H9 (cell line): ENCODE data around the gene YAF2. TPM values are rescaled to one million over a fixed set of nuclear protein-coding genes. Genes with fewer than 3 reads are reported as not detected.

ENCODE experiments used
- DNase-seq: peaks from one replicate; pipeline ENCODE4 v3.0.0-alpha.2; 2017
- H2AFZ ChIP-seq: one replicate; pipeline ENCODE4 v1.6.1; 2013; ENCODE audit warnings: mild to moderate bottlenecking, low read length, control low read depth, moderate library complexity
- H2AK5ac ChIP-seq: 2 replicates; pipeline ENCODE4 v1.6.1; 2013; ENCODE audit warnings: low read length, control low read depth, mixed read lengths; ENCODE audit not compliant: insufficient read length
- H2BK120ac ChIP-seq: one replicate; pipeline ENCODE4 v1.6.1; 2013; ENCODE audit warnings: low read depth, mild to moderate bottlenecking, low read length, control low read depth, inconsistent platforms; ENCODE audit not compliant: poor library complexity, severe bottlenecking
- H2BK12ac ChIP-seq: 2 replicates; pipeline ENCODE4 v1.6.1; 2013; ENCODE audit warnings: low read length, control low read depth, mixed read lengths, low read depth; ENCODE audit not compliant: insufficient read length
- H2BK15ac ChIP-seq: 2 replicates; pipeline ENCODE4 v1.6.1; 2013; ENCODE audit warnings: low read depth, low read length, control low read depth
- H2BK20ac ChIP-seq: one replicate; pipeline ENCODE4 v1.6.1; 2013; ENCODE audit warnings: low read depth, mild to moderate bottlenecking, low read length, control low read depth, inconsistent platforms; ENCODE audit not compliant: poor library complexity, severe bottlenecking
- H2BK5ac ChIP-seq: 2 replicates; pipeline ENCODE4 v1.6.1; 2013; ENCODE audit warnings: low read length, control low read depth, mixed read lengths; ENCODE audit not compliant: insufficient read length
- H3K14ac ChIP-seq: 2 replicates; pipeline ENCODE4 v1.6.1; 2013; ENCODE audit warnings: low read length, control low read depth; ENCODE audit not compliant: insufficient read depth
- H3K18ac ChIP-seq: 2 replicates; pipeline ENCODE4 v1.6.1; 2013; ENCODE audit warnings: low read depth, mild to moderate bottlenecking, mixed read lengths, low read length, control low read depth; ENCODE audit not compliant: insufficient read length
- H3K23ac ChIP-seq: 2 replicates; pipeline ENCODE4 v1.6.1; 2013; ENCODE audit warnings: low read length, control low read depth, mixed read lengths, low read depth; ENCODE audit not compliant: insufficient read length
- H3K23me2 ChIP-seq: 2 replicates; pipeline ENCODE4 v1.6.1; 2013; ENCODE audit warnings: low read depth, mild to moderate bottlenecking, mixed read lengths, low read length, control low read depth; ENCODE audit not compliant: insufficient read length, poor library complexity, severe bottlenecking
- H3K27ac ChIP-seq: 2 replicates; pipeline ENCODE4 v1.5.1; 2013; ENCODE audit warnings: low read length, control low read depth, mixed read lengths, low read depth; ENCODE audit not compliant: insufficient read length
- H3K27me3 ChIP-seq: 2 replicates; pipeline ENCODE4 v1.6.1; 2013; ENCODE audit warnings: low read length, control low read depth, inconsistent platforms; ENCODE audit not compliant: insufficient read depth
- H3K4ac ChIP-seq: 2 replicates; pipeline ENCODE4 v1.6.1; 2013; ENCODE audit warnings: low read depth, mild to moderate bottlenecking, control low read depth, inconsistent platforms, low read length, moderate library complexity
- H3K4me1 ChIP-seq: 2 replicates; pipeline ENCODE4 v1.6.1; 2013; ENCODE audit warnings: low read length, control low read depth, inconsistent platforms; ENCODE audit not compliant: insufficient read depth
- H3K4me2 ChIP-seq: 2 replicates; pipeline ENCODE4 v1.6.1; 2013; ENCODE audit warnings: low read length, control low read depth, mixed read lengths; ENCODE audit not compliant: insufficient read length, insufficient read depth
- H3K56ac ChIP-seq: 2 replicates; pipeline ENCODE4 v1.6.1; 2013; ENCODE audit warnings: low read depth, mild to moderate bottlenecking, mixed read lengths, low read length, control low read depth; ENCODE audit not compliant: insufficient read length
- H3K79me1 ChIP-seq: 2 replicates; pipeline ENCODE4 v1.6.1; 2013; ENCODE audit warnings: low read depth, mild to moderate bottlenecking, moderate library complexity, low read length, control low read depth, inconsistent platforms; ENCODE audit not compliant: insufficient read depth, poor library complexity, severe bottlenecking
- H3K79me2 ChIP-seq: 2 replicates; pipeline ENCODE4 v1.6.1; 2013; ENCODE audit warnings: low read length, control low read depth, inconsistent platforms; ENCODE audit not compliant: insufficient read depth
- H3K9ac ChIP-seq: 2 replicates; pipeline ENCODE4 v1.6.1; 2013; ENCODE audit warnings: low read length, control low read depth, mixed read lengths; ENCODE audit not compliant: insufficient read length; ENCODE audit errors: extremely low read depth
- H3K9me3 ChIP-seq: one replicate; pipeline ENCODE4 v1.6.1; 2013; ENCODE audit warnings: low read depth, low read length, inconsistent platforms; ENCODE audit not compliant: control insufficient read depth
- H3T11ph ChIP-seq: one replicate; pipeline ENCODE4 v1.6.1; 2013; ENCODE audit warnings: mild to moderate bottlenecking, low read length, control low read depth, inconsistent platforms
- H4K20me1 ChIP-seq: one replicate; pipeline ENCODE4 v1.6.1; 2013; ENCODE audit not compliant: control insufficient read depth, insufficient read length, insufficient read depth
- H4K5ac ChIP-seq: 2 replicates; pipeline ENCODE4 v1.6.1; 2013; ENCODE audit warnings: low read depth, mild to moderate bottlenecking, mixed read lengths, low read length, control low read depth; ENCODE audit not compliant: insufficient read length
- H4K8ac ChIP-seq: replicated peaks from 2 replicates; pipeline ENCODE4 v1.6.1; 2013; ENCODE audit warnings: low read length, control low read depth, mixed read lengths, low read depth; ENCODE audit not compliant: insufficient read length
- H4K91ac ChIP-seq: 2 replicates; pipeline ENCODE4 v1.6.1; 2013; ENCODE audit warnings: low read depth, mild to moderate bottlenecking, moderate library complexity, mixed read lengths, low read length, control low read depth; ENCODE audit not compliant: insufficient read length
- H3K27ac Mint-ChIP-seq, 3 experiments: 2 replicates in 2 of 3; 3 replicates in 1 of 3; pipeline ENCODE4 v1.8.0; 2020 to 2021; ENCODE audit warnings: mixed read lengths in 3 of 3, mild to moderate bottlenecking in 1 of 3, moderate library complexity in 1 of 3
- H3K27me3 Mint-ChIP-seq: 2 replicates; pipeline ENCODE4 v1.8.0; 2021; ENCODE audit warnings: low read depth, mild to moderate bottlenecking, moderate library complexity, mixed read lengths
- H3K36me3 Mint-ChIP-seq, 3 experiments: 2 replicates in 2 of 3; 3 replicates in 1 of 3; pipeline ENCODE4 v1.8.0; 2020 to 2021; ENCODE audit warnings: low read depth in 3 of 3, mixed read lengths in 3 of 3; ENCODE audit not compliant: insufficient read depth in 1 of 3
- H3K4me1 Mint-ChIP-seq, 2 experiments: 2 replicates each; pipeline ENCODE4 v1.8.0; 2020; ENCODE audit warnings: mixed read lengths in 2 of 2
- H3K4me3 Mint-ChIP-seq, 2 experiments: 2 replicates in 1 of 2; 3 replicates in 1 of 2; pipeline ENCODE4 v1.8.0; 2020 to 2021; ENCODE audit warnings: mild to moderate bottlenecking in 2 of 2, mixed read lengths in 2 of 2, moderate library complexity in 1 of 2
- H3K9me3 Mint-ChIP-seq, 2 experiments: 2 replicates in 1 of 2; 3 replicates in 1 of 2; pipeline ENCODE4 v1.8.0; 2020; ENCODE audit warnings: mild to moderate bottlenecking in 2 of 2, mixed read lengths in 2 of 2, moderate library complexity in 1 of 2
- CTCF ChIP-seq: fragments of 200-600 bp; sonication (generic); conservative IDR thresholded peaks from 3 replicates; pipeline ENCODE4 v1.8.0; 2021; ENCODE audit warnings: antibody characterized with exemption, mild to moderate bottlenecking
- WGBS: extraction: QIAGEN DNeasy Blood & Tissue Kit; methylation state at CpG from one replicate; pipeline ENCODE4 v1.1.7; 2013; ENCODE audit warnings: missing lambda C conversion rate, low lambda C conversion rate, mixed read lengths; ENCODE audit not compliant: insufficient read length; ENCODE audit errors: extremely low coverage; 5-methylcytosine and 5-hydroxymethylcytosine counted together
- total RNA-seq: library from RNA; stranded (reverse); gene quantifications from 2 replicates; pipeline ENCODE4 v1.2.1, GENCODE V29; 2021

The YAF2 gene
- total RNA-seq, 1 experiment from 2014 or later: 1.9 TPM

GRCh38 chr12:42178101-42178500 lies 59.9 kb downstream of the YAF2 start:
- Histone ChIP-seq H2AK5ac (no peak overlapping the region), H4K5ac (no peak overlapping the region), H3K27ac (no peak overlapping the region), H2BK12ac (no peak overlapping the region), H3K4me1 (peaks cover 2% of the 10 kb centered on the region; the same call in 1 of the 2 replicates), H2BK120ac (no peak overlapping the region), H4K91ac (no peak overlapping the region), H3K9me3 (no peaks in the 10 kb centered on the region), H3K14ac (no peak overlapping the region), H3K79me1 (no peaks in the 10 kb centered on the region), H3K79me2 (no peaks in the 10 kb centered on the region), H3K4me2 (no peak overlapping the region), H3K23me2 (no peaks in the 10 kb centered on the region), H3K23ac (no peak overlapping the region), H4K20me1 (no peaks in the 10 kb centered on the region), H2BK15ac (no peak overlapping the region), H3K9ac (no peak overlapping the region), H3K56ac (no peak overlapping the region), H4K8ac (no peak overlapping the region), H3K27me3 (no peaks in the 10 kb centered on the region), H2BK20ac (no peak overlapping the region), H3K18ac (no peak overlapping the region), H3K4ac (no peak overlapping the region), H2AFZ (no peak overlapping the region), H2BK5ac (no peak overlapping the region), H3T11ph (no peak overlapping the region)
- Mint-ChIP-seq H3K4me3 (no peak overlapping the region), H3K27me3 (no peaks in the 10 kb centered on the region), H3K4me1 (peaks cover 11 to 18% of the 10 kb centered on the region in 2 experiments), H3K36me3 (peaks cover 9 to 23% (median 12%) of the 10 kb centered on the region in 3 experiments), H3K27ac (no peak overlapping the region), H3K9me3 (peaks cover 14 to 15% of the 10 kb centered on the region in 2 experiments)
- DNase-seq: no peak
- no CpG with 5 or more reads among the region's 2 CpGs for WGBS
- no peak for TF ChIP-seq CTCF
